Psoas muscle (tissue), 8 donors: ENCODE results near the gene NUP160. TPM values are rescaled to one million over a fixed set of nuclear protein-coding genes. Genes with fewer than 3 reads are reported as not detected.
"Not testable (repeated sequence)": the region's sequence is repeated elsewhere in the genome, so short reads cannot be mapped to it uniquely, and the experiment has no call there.

Experiments used
- ATAC-seq, 4 donors: fragments of 200-7000 bp; cut with Tn5 transposase; one replicate each; pipeline ENCODE4 v1.9.1; 2020; ENCODE audit warnings: moderate library complexity in 3 of 4, mild to moderate bottlenecking in 2 of 4
- DNase-seq, 2 donors: peaks; one replicate each; pipeline ENCODE4 v3.0.0-alpha.2; 2020
- H3K27ac ChIP-seq: fragments of 200-600 bp; one replicate; pipeline ENCODE4 v1.8.0; 2022
- H3K27me3 ChIP-seq, 3 donors: fragments of 200-600 bp in 1 of 3; one replicate each; pipeline versions ENCODE4 v1.6.1 to v1.8.0; 2013 to 2022; ENCODE audit warnings: low read length in 2 of 3, mild to moderate bottlenecking in 2 of 3, moderate library complexity in 1 of 3; ENCODE audit not compliant: insufficient read depth in 3 of 3
- H3K36me3 ChIP-seq, 2 donors: fragments of 200-600 bp in 1 of 2; one replicate each; pipeline versions ENCODE4 v1.6.1 to v1.8.0; 2013 to 2022; ENCODE audit warnings: low read depth in 1 of 2, mild to moderate bottlenecking in 1 of 2, moderate library complexity in 1 of 2; ENCODE audit not compliant: insufficient read depth in 1 of 2
- H3K4me1 ChIP-seq: fragments of 200-600 bp; one replicate; pipeline ENCODE4 v1.8.0; 2022
- H3K4me3 ChIP-seq: fragments of 200-600 bp; one replicate; pipeline ENCODE4 v1.8.0; 2022; ENCODE audit warnings: mild to moderate bottlenecking
- H3K9me3 ChIP-seq: fragments of 200-600 bp; one replicate; pipeline ENCODE4 v1.8.0; 2022
- WGBS, 3 donors: extraction: QIAGEN DNeasy Blood & Tissue Kit; methylation state at CpG; one replicate each; pipeline versions ENCODE4 v1.1.6 to v1.1.7; 2013; 5-methylcytosine and 5-hydroxymethylcytosine counted together
- intact Hi-C, 2 donors: fragments of 100-400 bp; cut with DNase I; formaldehyde crosslinking; loops; one replicate each; pipeline versions ENCODE4 v1.11.0 to v1.14.2; 2022
- polyA plus RNA-seq, 3 donors: library from polyadenylated mRNA; stranded (reverse); fragments of 200-250 nt; gene quantifications; one replicate each; pipeline ENCODE4 v1.2.3, GENCODE V29; 2013
- total RNA-seq, 4 donors: library from RNA; stranded (reverse); fragmentation: NEBNext Ultra II Directional in 2 of 4; extraction: Animal tissue kit (Norgen Biotek cat#: 25700) in 2 of 4; gene quantifications; one replicate each; pipeline versions ENCODE4 v1.2.1 to v1.2.4, GENCODE V29; 2021 to 2023
- TF ChIP-seq, protein P1 (sequence below): fragments of 200-600 bp; IDR thresholded peaks from one replicate; pipeline ENCODE4 v1.8.0; 2022; ENCODE audit warnings: antibody characterized with exemption
- donor health status: healthy with polysubstance abuse.
- donor health status: DM: no; HTN: no; CAD: no; lungs with moderate emphysema.
- donor health status: Bipolar disorder and iron deficiency.
- donor health status: healthy.
- donor health status: DM: yes; HTN: yes; CAD: no.
- donor health status: DM: no; HTN: no; CAD: no.
- donor health status: DM: no; HTN: no; CAD: no.
- donor health status: DM: yes; HTN: yes; CAD: no.

NUP160 gene
- total and polyA plus RNA-seq, 7 donors, result 5.5 to 14.0 (median 11.3) TPM

DNA sequence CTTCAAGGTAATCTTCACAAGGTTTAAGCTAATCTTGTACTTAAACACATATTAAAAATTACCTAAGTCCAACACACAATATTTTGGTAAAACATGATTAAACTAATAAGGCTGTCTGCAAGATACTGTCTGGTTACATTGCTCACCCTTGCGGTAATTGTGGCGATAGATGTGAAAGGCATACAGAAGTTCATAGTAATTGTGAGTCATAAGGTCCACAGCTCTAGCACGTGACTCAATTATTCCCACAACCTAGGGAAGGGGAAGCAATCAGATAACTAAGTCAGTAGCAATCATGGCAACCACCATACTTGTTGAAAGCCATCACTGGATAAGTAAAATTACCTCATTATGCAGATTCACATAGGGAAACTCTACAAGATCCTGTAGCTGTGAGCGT is 50.5 kb downstream of the NUP160 start:
- H3K4me3 ChIP-seq, result no peak overlapping the region
- DNase-seq (no peak), ATAC-seq (no peak)
- H3K27ac ChIP-seq, result no peak overlapping the region
- peaks cover 3 to 89% of the 10 kb centered on the region in 2 donors for H3K36me3 ChIP-seq
- no peaks in the 10 kb centered on the region for H3K9me3 ChIP-seq
- no peaks in the 10 kb centered on the region for H3K27me3 ChIP-seq
- 95 to 96% (median 96%) methylated on average over 4 of the region's 4 CpGs for WGBS, 3 donors
- TF ChIP-seq, protein P1, sequence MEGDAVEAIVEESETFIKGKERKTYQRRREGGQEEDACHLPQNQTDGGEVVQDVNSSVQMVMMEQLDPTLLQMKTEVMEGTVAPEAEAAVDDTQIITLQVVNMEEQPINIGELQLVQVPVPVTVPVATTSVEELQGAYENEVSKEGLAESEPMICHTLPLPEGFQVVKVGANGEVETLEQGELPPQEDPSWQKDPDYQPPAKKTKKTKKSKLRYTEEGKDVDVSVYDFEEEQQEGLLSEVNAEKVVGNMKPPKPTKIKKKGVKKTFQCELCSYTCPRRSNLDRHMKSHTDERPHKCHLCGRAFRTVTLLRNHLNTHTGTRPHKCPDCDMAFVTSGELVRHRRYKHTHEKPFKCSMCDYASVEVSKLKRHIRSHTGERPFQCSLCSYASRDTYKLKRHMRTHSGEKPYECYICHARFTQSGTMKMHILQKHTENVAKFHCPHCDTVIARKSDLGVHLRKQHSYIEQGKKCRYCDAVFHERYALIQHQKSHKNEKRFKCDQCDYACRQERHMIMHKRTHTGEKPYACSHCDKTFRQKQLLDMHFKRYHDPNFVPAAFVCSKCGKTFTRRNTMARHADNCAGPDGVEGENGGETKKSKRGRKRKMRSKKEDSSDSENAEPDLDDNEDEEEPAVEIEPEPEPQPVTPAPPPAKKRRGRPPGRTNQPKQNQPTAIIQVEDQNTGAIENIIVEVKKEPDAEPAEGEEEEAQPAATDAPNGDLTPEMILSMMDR, result no peak
- H3K4me1 ChIP-seq, result no peaks in the 10 kb centered on the region
- intact Hi-C loops, result loop anchor here in 1 of 2 donors (5.0 kb wide), 1 partner anchor 65 kb away; no protein-coding TSS in a partner anchor

DNA sequence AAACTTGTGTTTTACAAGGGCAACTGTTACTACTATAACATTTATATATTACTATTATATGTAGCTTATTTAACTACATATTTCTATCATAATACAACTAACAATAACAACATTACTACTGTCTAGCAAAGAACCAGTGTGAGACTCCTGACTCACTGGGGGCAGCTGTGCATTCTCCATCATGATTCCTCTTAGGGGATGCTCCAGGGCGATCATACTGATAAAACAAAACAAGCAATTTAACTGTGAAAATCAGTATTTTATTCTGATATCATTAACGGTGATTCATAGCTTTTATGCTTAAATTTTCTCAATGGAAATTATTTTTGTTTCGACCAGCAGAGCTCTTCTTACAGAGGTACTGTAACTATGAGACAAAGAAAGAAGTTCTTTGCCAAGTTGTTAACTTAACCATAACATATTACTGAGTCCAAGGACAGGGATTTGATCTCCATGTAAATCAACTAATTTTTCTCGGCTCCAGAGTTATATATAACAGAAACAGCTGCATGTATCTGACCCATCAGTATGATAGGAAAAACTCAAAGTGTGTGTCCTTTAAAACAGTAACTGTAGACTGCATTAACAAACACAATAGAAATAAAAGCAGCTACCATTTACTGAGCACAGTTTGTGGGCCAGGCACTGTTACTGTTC is 56.2 kb downstream of the NUP160 start:
- Histone ChIP-seq H3K27me3 (no peaks in the 10 kb centered on the region), H3K4me3 (no peak overlapping the region), H3K36me3 (peaks cover 2 to 87% of the 10 kb centered on the region in 2 donors), H3K9me3 (no peaks in the 10 kb centered on the region), H3K27ac (peak overlapping the region; percentile 13), H3K4me1 (no peaks in the 10 kb centered on the region)
- TF ChIP-seq, protein P1, result no peak
- no peak for DNase-seq
- intact Hi-C loops, result no loop called here
- no peak for ATAC-seq
- WGBS, 3 donors, result 38 to 45% (median 38%) methylated on average over 4 of the region's 4 CpGs

DNA sequence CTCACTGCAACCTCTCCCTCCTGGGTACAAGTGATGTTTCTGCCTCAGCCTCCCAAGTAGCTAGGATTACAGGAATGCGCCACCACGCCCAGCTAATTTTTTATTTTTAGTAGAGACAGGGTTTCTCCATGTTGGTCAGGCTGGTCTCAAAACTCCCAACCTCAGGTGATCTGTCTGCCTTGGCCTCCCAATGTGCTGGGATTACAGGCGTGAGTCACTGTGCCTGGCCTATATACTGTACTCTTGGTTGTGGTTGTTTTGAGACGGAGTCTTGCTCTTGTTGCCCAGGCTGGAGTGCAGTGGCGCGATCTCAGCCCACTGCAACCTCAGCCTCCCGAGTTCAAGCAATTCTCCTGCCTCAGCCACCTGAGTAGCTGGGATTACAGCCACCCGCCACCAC is 58.1 kb downstream of the NUP160 start:
- DNase-seq (peak in 1 of 2 donors; percentile 38), ATAC-seq (peak in 3 of 4 donors; percentile 31 to 66 (median 47))
- intact Hi-C loops, H3K4me3 ChIP-seq, H3K9me3 ChIP-seq, H3K27me3 ChIP-seq, H3K27ac ChIP-seq: not testable (repeated sequence)
- peaks cover 2 to 86% of the 10 kb centered on the region in 2 donors for H3K36me3 ChIP-seq
- peaks cover 11% of the 10 kb centered on the region for H3K4me1 ChIP-seq
- 63 to 92% (median 66%) methylated on average over 8 of the region's 8 CpGs for WGBS, 3 donors

DNA sequence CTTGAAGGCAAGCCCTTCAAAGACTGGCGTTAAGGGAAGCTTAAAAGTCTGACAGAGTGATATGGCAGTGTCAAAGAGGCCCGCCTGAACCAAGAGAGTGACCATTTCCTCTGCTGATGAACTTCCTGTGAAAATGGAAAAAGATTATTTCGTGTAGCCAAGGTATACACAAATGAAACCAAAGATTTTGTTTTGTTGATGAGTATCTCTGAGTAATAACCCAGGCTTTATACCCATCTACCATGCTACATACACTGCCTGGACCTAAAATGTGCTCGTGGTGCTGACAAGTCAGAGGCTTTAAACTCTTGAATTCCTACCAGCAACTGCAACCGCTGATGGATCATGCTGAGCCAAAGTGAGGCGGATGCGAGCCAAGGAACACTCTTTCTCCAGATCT is 60.0 kb downstream of the NUP160 start:
- Histone ChIP-seq H3K4me1 (peaks cover 14% of the 10 kb centered on the region), H3K27me3 (no peaks in the 10 kb centered on the region), H3K27ac (no peak overlapping the region), H3K9me3 (no peaks in the 10 kb centered on the region), H3K4me3 (no peak overlapping the region), H3K36me3 (peaks cover 2 to 92% of the 10 kb centered on the region in 2 donors)
- WGBS, 3 donors, result 38 to 56% (median 46%) methylated on average over 7 of the region's 7 CpGs
- TF ChIP-seq, protein P1, result no peak
- DNase-seq (no peak), ATAC-seq (peak in 1 of 4 donors; percentile 29)
- intact Hi-C loops, result no loop called here

DNA sequence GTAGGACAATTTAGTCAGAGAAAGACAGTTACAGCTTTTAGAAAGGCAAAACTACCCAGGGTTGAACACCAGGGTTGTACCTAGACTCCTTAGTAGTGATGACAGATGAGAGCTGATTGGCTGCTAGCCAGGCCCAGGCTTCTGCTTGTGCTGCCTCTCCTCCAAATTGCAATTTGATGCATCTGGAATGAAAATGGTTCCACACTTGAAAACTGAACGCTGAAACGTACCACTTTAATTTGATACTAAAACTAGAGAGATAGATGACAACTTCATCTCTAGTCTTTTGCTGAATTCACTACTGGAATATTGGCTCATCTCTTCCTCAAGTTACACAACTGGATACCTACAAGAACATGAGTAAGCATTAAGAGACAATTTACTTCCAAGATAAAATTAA is 61.8 kb downstream of the NUP160 start:
- H3K4me3 ChIP-seq, result no peak overlapping the region
- DNase-seq, result peak; percentile 55 to 77
- no peaks in the 10 kb centered on the region for H3K9me3 ChIP-seq
- peak; percentile 63 to 84 (median 78) for ATAC-seq
- 18 to 36% (median 21%) methylated on average over 2 of the region's 2 CpGs for WGBS, 3 donors
- H3K27me3 ChIP-seq, result no peaks in the 10 kb centered on the region
- H3K4me1 ChIP-seq, result peaks cover 14% of the 10 kb centered on the region
- H3K36me3 ChIP-seq, result peaks cover 2 to 95% of the 10 kb centered on the region in 2 donors
- peak overlapping the region; percentile 34 for H3K27ac ChIP-seq
- TF ChIP-seq, protein P1, result no peak
- intact Hi-C loops, result no loop called here
